ENCODE measurements around the gene SUPT20HL1. TPM values are rescaled to one million over a fixed set of nuclear protein-coding genes. Genes with fewer than 3 reads are reported as not detected.

SUPT20HL1 gene
- total RNA-seq, 1 donor from 2014 or later = not detected

GRCh38 chrX:24398766-24399165 is 38.3 kb downstream of the SUPT20HL1 start:
- Mint-ChIP-seq H3K27ac (ENCODE audit: unreplicated experiment) (no peak overlapping the region), H3K4me1 (ENCODE audit: low read depth, unreplicated experiment) (no peaks in the 10 kb centered on the region), H3K9me3 (ENCODE audit: unreplicated experiment) (no peaks in the 10 kb centered on the region), H3K27me3 (ENCODE audit: unreplicated experiment) (no peaks in the 10 kb centered on the region), H3K36me3 (ENCODE audit: unreplicated experiment) (no peaks in the 10 kb centered on the region), H3K4me3 (ENCODE audit: unreplicated experiment) (no peak overlapping the region)
- TF ChIP-seq CTCF (IDR thresholded peaks at IDR 0.05; ENCODE audit: partially characterized antibody, unreplicated experiment) = no peak
- DNase-seq = no peak

- Mint-ChIP-seq H3K4me3 (ENCODE audit: unreplicated experiment) (no peak overlapping the region), H3K27ac (ENCODE audit: unreplicated experiment) (no peak overlapping the region), H3K4me1 (ENCODE audit: low read depth, unreplicated experiment) (no peaks in the 10 kb centered on the region), H3K36me3 (ENCODE audit: unreplicated experiment) (no peaks in the 10 kb centered on the region), H3K27me3 (ENCODE audit: unreplicated experiment) (no peaks in the 10 kb centered on the region), H3K9me3 (ENCODE audit: unreplicated experiment) (no peaks in the 10 kb centered on the region)
- TF ChIP-seq CTCF (IDR thresholded peaks at IDR 0.05; ENCODE audit: partially characterized antibody, unreplicated experiment) = no peak
- no peak for DNase-seq
These were observed 39.1 kb downstream of the SUPT20HL1 start for GRCh38 chrX:24399550-24399949.

- Mint-ChIP-seq H3K36me3 (ENCODE audit: unreplicated experiment) (no peaks in the 10 kb centered on the region), H3K9me3 (ENCODE audit: unreplicated experiment) (no peaks in the 10 kb centered on the region), H3K4me3 (ENCODE audit: unreplicated experiment) (no peak overlapping the region), H3K27ac (ENCODE audit: unreplicated experiment) (no peak overlapping the region), H3K4me1 (ENCODE audit: low read depth, unreplicated experiment) (no peaks in the 10 kb centered on the region), H3K27me3 (ENCODE audit: unreplicated experiment) (no peaks in the 10 kb centered on the region)
- DNase-seq = no peak
- no peak for TF ChIP-seq CTCF (IDR thresholded peaks at IDR 0.05; ENCODE audit: partially characterized antibody, unreplicated experiment)
These were observed 45.5 kb downstream of the SUPT20HL1 start for GRCh38 chrX:24405959-24406358.

Other genes with a start within 250 kb of the SUPT20HL1 start
- gene ZFX, start 210.9 kb upstream of the SUPT20HL1 start, total RNA-seq (ENCODE audit: unreplicated experiment) = 33.9 TPM
- gene SUPT20HL2, start 46.6 kb upstream of the SUPT20HL1 start, total RNA-seq (ENCODE audit: unreplicated experiment) = 0.22 TPM
- gene PDK3, start 104.6 kb downstream of the SUPT20HL1 start, total RNA-seq (ENCODE audit: unreplicated experiment) = 12.1 TPM

Data from glutamatergic neuron (in vitro differentiated cells).